MCF 10A (cell line): ENCODE measurements around the gene SLC25A1. TPM values are rescaled to one million over a fixed set of nuclear protein-coding genes. Genes with fewer than 3 reads are reported as not detected.

Source experiments
- BruUV-seq: library from RNA; stranded (reverse); fragments of 400-500 nt; replicated peaks from 2 replicates; lab custom pipeline; 2021; lab: Mats Ljungman, UMichigan
- CTCF ChIA-PET: fragments of 300-600 bp; sonication (Branson Sonifier 250); formaldehyde crosslinking; extraction: SDS; loops from one replicate; lab custom pipeline; 2021; ENCODE audit warnings: antibody characterized with exemption, inconsistent platforms; lab: Yijun Ruan, JAX
- POLR2A ChIA-PET: fragments of 300-600, 350-650 bp; sonication (Branson Sonifier 250); formaldehyde crosslinking; extraction: SDS; loops from one replicate; lab custom pipeline; 2020; ENCODE audit warnings: antibody characterized with exemption, inconsistent platforms; lab: Yijun Ruan, JAX
- DNase-seq: peaks from one replicate; pipeline ENCODE4 v3.0.0-alpha.2; 2018; ENCODE audit not compliant: unreplicated experiment
- H3K27ac Mint-ChIP-seq: one replicate; pipeline ENCODE4 v1.8.0; 2022; ENCODE audit warnings: mild to moderate bottlenecking, low read depth, mixed read lengths; ENCODE audit not compliant: unreplicated experiment
- H3K27me3 Mint-ChIP-seq: one replicate; pipeline ENCODE4 v1.8.0; 2022; ENCODE audit warnings: mixed read lengths; ENCODE audit not compliant: insufficient read depth, unreplicated experiment
- H3K36me3 Mint-ChIP-seq: one replicate; pipeline ENCODE4 v1.8.0; 2022; ENCODE audit warnings: mild to moderate bottlenecking, moderate library complexity, mixed read lengths; ENCODE audit not compliant: insufficient read depth, unreplicated experiment
- H3K4me1 Mint-ChIP-seq: one replicate; pipeline ENCODE4 v1.8.0; 2022; ENCODE audit warnings: mixed read lengths; ENCODE audit not compliant: insufficient read depth, unreplicated experiment
- H3K4me3 Mint-ChIP-seq: one replicate; pipeline ENCODE4 v1.8.0; 2022; ENCODE audit warnings: mild to moderate bottlenecking, moderate library complexity, mixed read lengths; ENCODE audit not compliant: unreplicated experiment
- H3K9me3 Mint-ChIP-seq: one replicate; pipeline ENCODE4 v1.8.0; 2022; ENCODE audit warnings: mixed read lengths; ENCODE audit not compliant: unreplicated experiment
- intact Hi-C: fragments of 100-400 bp; cut with micrococcal nuclease; formaldehyde crosslinking; loops from 2 replicates; pipeline ENCODE4 v1.14.1; 2022
- total RNA-seq: library from RNA; stranded (reverse); gene quantifications from 2 replicates; pipeline ENCODE4 v1.2.3, GENCODE V29; 2022
- TF ChIP-seq, protein P1 (sequence below): fragments of 200-600 bp; IDR thresholded peaks from one replicate; pipeline ENCODE4 v1.8.0; 2022; ENCODE audit warnings: antibody characterized with exemption, mild to moderate bottlenecking; ENCODE audit not compliant: unreplicated experiment

SLC25A1 gene
- total RNA-seq, 1 experiment from 2014 or later, result 53.9 TPM

DNA sequence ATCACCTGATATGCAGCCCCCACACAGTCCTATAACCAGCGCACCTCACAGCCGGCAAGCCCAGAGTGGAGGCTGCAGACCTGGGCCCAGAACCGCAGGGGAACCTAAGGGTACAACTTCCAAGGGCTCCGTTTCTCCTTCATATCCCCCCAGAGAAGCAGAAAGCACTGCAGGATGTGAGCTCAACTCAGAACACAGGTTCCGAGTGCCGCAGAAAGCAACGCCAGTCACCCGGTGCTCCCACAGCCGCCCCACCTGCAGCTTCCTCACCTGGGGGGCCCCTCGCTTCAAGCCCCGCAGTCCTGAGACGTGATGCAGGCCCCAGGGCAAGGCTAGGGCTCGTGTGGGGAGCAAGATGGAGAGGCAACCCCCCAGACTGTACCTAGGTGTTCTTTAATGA is 45.0 kb downstream of the SLC25A1 start:
- TF ChIP-seq, protein P1, sequence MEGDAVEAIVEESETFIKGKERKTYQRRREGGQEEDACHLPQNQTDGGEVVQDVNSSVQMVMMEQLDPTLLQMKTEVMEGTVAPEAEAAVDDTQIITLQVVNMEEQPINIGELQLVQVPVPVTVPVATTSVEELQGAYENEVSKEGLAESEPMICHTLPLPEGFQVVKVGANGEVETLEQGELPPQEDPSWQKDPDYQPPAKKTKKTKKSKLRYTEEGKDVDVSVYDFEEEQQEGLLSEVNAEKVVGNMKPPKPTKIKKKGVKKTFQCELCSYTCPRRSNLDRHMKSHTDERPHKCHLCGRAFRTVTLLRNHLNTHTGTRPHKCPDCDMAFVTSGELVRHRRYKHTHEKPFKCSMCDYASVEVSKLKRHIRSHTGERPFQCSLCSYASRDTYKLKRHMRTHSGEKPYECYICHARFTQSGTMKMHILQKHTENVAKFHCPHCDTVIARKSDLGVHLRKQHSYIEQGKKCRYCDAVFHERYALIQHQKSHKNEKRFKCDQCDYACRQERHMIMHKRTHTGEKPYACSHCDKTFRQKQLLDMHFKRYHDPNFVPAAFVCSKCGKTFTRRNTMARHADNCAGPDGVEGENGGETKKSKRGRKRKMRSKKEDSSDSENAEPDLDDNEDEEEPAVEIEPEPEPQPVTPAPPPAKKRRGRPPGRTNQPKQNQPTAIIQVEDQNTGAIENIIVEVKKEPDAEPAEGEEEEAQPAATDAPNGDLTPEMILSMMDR, result no peak
- peaks cover 31% of the 10 kb centered on the region for H3K36me3 Mint-ChIP-seq
- no peaks in the 10 kb centered on the region for H3K9me3 Mint-ChIP-seq
- H3K27me3 Mint-ChIP-seq, result no peaks in the 10 kb centered on the region
- no TSS peak for BruUV-seq
- POLR2A ChIA-PET, result interaction anchor here (0.6 to 1.7 kb wide), 3 partner anchors 11 to 81 kb away, joined by 3 to 5 read pairs (median 4); partner anchors contain the start of genes DGCR2 and ESS2
- intact Hi-C loops, result no loop called here
- no peak overlapping the region for H3K4me3 Mint-ChIP-seq
- no peak for DNase-seq
- peaks cover 11% of the 10 kb centered on the region for H3K4me1 Mint-ChIP-seq
- H3K27ac Mint-ChIP-seq, result no peak overlapping the region
- CTCF ChIA-PET, result interaction anchor here (1.4 kb wide), 1 partner anchor 11 kb away, joined by 5 read pairs; the partner anchor contains the start of gene ESS2

DNA sequence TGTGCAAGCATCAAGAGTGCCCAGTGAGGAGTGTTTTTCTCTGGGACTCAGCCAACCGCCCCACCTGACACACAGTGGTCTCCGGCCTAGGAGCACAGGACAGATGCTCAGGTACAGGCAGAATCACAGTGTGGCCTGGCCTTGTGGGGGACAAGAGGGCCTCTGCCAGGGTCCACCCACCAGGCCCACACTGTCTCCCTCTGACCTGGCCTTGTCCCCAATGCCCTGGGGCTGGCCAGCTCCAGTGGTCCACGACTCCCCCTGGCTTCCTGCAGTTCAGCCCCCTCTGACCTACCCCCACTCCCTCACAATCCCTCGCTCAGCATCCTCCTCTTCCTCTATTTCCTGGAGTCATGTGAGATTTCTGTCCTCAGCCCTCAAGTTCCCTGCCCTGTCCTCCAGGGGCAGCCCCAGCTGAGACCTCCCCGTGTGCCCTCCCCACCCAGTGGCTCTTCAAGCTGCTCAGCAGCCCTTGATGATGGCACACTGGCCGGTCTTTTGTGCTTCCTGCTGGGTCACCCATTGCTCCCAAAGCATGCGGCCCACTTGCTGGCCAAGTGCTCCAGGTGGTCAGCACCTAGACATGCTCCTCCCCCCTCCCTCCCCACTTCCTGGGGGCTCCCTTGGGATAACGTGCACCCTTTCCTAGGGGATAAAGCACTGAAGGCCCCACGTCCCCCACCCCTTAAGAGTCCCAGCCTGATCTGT is 45.7 kb downstream of the SLC25A1 start:
- no peak overlapping the region for H3K27ac Mint-ChIP-seq
- H3K9me3 Mint-ChIP-seq, result no peaks in the 10 kb centered on the region
- H3K4me1 Mint-ChIP-seq, result peaks cover 11% of the 10 kb centered on the region
- intact Hi-C loops, result no loop called here
- H3K27me3 Mint-ChIP-seq, result no peaks in the 10 kb centered on the region
- peaks cover 30% of the 10 kb centered on the region for H3K36me3 Mint-ChIP-seq
- no peak for DNase-seq
- no peak overlapping the region for H3K4me3 Mint-ChIP-seq
- TF ChIP-seq, protein P1, result no peak
- BruUV-seq, result no TSS peak
- ChIA-PET POLR2A (interaction anchor here (0.8 kb wide), 1 partner anchor 10 kb away, joined by 4 read pairs; the partner anchor contains the start of gene DGCR2), CTCF (interaction anchor here (0.5 to 1.4 kb wide), 2 partner anchors 12 to 356 kb away, joined by 3 to 5 read pairs; partner anchors contain the start of gene ESS2)

DNA sequence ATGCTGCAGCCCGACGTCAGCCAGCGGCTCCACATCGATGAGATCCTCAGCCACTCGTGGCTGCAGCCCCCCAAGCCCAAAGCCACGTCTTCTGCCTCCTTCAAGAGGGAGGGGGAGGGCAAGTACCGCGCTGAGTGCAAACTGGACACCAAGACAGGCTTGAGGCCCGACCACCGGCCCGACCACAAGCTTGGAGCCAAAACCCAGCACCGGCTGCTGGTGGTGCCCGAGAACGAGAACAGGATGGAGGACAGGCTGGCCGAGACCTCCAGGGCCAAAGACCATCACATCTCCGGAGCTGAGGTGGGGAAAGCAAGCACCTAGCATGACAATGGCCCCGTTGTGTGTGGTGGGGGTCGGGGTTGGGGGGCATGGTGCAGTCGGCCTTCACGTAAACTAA is 46.4 kb downstream of the SLC25A1 start:
- H3K27me3 Mint-ChIP-seq, result no peaks in the 10 kb centered on the region
- TF ChIP-seq, protein P1, result no peak
- no peak overlapping the region for H3K4me3 Mint-ChIP-seq
- CTCF ChIA-PET, result interaction anchor here (1.4 kb wide), 1 partner anchor 13 kb away, joined by 6 read pairs; the partner anchor contains the start of gene ESS2
- no TSS peak for BruUV-seq
- POLR2A ChIA-PET, result no interaction called here
- intact Hi-C loops, result no loop called here
- peaks cover 30% of the 10 kb centered on the region for H3K36me3 Mint-ChIP-seq
- H3K4me1 Mint-ChIP-seq, result peaks cover 11% of the 10 kb centered on the region
- no peaks in the 10 kb centered on the region for H3K9me3 Mint-ChIP-seq
- H3K27ac Mint-ChIP-seq, result no peak overlapping the region
- no peak for DNase-seq

DNA sequence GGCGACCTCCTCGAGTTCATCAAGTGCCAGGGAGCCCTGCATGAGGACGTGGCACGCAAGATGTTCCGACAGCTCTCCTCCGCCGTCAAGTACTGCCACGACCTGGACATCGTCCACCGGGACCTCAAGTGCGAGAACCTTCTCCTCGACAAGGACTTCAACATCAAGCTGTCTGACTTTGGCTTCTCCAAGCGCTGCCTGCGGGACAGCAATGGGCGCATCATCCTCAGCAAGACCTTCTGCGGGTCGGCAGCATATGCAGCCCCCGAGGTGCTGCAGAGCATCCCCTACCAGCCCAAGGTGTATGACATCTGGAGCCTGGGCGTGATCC is 46.9 kb downstream of the SLC25A1 start:
- Mint-ChIP-seq H3K9me3 (no peaks in the 10 kb centered on the region), H3K4me3 (no peak overlapping the region), H3K27ac (no peak overlapping the region), H3K36me3 (peaks cover 30% of the 10 kb centered on the region), H3K4me1 (peaks cover 11% of the 10 kb centered on the region), H3K27me3 (no peaks in the 10 kb centered on the region)
- ChIA-PET CTCF (interaction anchor here (1.4 kb wide), 1 partner anchor 13 kb away, joined by 6 read pairs; the partner anchor contains the start of gene ESS2), POLR2A (interaction anchor here (2.2 kb wide), 1 partner anchor 10 kb away, joined by 10 read pairs; the partner anchor contains the start of gene DGCR2)
- no TSS peak for BruUV-seq
- no peak for DNase-seq
- TF ChIP-seq, protein P1, result no peak
- intact Hi-C loops, result no loop called here
